Germinal center (tissue), 1 donor: ENCODE results near the gene ERRFI1.

ENCODE experiments used
- DNase-seq: peaks from one replicate; pipeline ENCODE4 v3.0.0; 2012; ENCODE audit warnings: mixed read lengths, low spot score

ERRFI1 gene

DNA sequence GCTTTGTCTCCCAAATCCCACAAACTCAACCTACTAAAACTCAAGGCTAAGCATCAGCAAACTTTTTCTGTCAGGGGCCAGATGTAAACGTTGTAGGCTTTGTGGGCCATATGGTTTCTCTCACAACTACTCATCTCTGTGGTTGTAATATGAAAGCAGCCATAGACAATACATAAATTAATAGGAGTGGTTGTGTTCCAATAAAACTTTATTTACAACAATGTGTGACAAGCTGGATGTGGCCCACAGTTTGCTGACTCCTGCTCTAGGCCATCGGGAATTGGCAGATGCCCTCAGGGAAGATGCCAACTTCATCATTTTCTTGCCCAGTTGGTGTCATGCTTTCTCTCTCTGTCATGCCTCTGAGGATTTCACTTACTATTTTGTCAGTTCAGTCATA, 17.5 kb upstream of the ERRFI1 start:
- no peak for DNase-seq

DNA sequence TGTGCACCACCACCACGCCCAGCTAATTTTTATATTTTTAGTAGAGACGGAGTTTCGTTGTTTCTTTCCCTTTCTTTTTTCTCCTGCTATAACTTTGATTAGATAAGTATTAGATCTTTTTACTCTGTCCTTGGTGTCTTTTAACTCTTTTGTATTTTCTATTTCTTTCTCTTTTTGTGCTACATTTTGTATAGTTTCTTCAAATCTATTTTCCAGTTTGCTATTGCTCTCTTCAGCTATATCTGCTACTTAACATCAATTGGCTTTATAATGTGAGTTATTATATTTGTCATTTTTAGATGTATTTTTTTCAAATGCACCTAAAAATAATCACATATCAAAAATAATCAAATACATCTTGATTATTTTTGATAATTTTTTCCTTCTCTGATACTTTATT, 16.0 kb upstream of the ERRFI1 start:
- DNase-seq: no peak

DNA sequence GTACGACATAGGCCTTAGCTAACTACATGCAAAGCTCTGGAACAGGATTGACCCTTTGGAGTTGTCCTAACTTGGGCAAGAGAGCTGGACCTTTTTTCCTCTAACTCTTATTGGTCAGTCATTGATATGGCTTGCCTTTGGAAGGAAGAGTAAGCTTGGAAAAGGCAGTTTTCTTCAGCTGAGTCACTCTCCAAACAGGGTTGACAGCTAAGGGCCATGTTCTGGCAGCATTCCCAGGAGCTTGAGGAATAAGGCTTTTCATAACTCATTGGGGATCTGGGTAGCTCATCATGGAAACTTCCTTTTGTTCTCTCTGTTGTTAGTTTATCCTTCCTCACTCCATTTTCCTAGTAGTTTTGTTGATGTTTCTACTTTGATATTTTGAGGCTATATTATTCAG, 14.5 kb upstream of the ERRFI1 start:
- DNase-seq: no peak

DNA sequence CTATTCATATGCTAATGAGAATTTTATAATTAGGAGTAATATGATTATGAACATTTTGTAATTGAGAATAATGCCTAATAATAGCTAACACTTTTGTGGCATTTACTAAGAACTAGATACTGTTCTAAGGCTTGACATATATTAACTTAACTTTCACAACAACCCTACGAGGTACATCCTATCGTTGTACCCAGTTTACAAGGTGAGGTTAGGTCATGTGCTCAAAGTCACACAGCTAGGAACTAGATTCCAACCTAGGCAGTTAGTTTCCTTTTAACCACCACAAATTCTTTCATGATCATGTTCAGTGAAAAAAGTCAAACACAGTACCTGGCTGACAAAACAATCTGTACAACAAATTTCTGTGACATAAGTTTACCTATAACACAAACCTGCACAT, 13.0 kb upstream of the ERRFI1 start:
- no peak for DNase-seq

DNA sequence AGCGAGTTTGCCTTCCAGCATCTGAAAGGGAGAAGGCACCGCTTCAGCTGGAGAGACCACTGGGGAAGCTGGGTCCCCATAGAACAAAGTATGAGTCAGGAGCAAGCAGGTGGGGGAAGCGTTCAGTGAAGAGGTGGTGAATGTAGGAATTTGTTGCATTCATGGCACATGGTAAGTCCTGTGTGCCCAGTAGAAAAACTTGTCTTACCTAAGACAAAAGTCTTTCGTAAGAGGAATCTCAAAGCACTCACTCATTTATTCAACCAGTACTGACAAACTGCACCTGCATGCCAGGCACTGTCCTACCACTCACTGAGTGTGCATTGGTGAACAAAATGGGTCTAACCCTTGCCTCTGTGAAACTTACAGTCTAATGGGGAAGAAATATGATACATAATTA, 9.2 kb upstream of the ERRFI1 start:
- DNase-seq: no peak

DNA sequence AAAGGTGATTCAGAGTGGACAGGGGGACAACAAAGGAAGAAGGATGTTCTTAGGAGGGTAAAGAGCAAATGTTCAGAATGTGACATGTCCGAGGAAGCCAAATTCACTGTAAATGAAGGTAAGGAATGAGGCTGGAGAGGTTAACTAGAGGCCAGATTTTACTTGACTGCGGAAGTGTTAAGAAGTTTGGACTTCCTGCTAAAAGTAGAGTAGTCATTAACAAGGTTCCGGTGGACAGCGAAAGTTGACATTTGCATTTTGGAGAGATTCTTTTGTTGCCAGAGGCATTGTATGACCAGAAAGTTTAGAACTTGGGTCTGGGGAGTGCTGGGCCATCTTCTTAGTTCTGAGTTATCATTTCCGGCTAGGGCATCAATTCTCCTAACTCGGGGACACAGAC, 7.2 kb upstream of the ERRFI1 start:
- DNase-seq: no peak

DNA sequence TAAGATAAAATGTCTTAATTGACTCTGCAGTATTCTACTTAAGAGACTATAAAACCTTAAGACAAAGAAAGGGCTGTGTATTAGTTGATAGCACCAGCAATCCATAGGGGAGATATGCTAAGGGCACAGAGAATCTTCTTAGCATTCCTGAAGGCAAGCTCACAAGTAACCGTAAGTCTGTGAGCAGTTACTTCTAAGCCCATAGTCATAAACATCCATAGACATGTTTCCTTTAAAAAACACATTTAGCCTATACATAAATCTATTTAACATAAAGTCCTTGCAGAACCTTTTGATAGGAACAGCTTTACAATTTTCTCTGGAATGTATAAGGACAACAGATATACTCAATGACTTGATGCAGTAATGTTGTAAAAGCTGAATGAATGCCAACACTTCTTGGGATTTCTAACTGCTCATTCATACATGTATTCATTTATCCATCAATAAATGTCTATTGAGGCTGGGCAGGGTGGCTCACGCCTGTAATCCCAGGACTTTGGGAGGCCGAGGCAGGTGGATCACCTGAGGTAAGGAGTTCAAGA, 6.3 kb upstream of the ERRFI1 start:
- DNase-seq: no peak

DNA sequence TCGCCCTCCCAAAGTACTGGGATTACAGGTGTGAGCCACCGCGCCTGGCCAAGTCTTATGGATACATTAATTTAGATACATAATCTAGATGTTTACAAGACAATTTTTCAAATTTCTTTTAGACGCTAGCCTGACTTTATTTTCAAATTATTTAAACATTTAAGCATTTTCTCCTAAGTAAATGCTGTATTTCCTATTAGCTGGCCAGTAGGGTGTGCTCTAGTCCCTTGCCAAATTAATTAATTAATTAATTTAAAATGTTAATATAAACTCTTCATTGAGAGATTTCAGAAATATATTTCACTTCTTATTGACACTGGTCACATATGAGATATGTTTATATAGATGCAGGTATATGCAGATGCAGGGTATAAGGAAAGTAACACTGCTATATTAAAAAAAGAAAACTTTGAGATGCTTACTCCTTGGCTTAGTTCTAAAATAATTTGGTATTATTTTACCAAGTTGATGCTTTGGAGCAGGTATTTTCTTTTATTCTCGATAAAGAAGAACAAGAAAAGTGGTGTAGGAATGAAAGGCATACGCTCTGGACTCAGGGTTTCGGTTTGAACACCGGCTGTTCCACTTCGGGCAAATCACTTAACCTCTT, 5.2 kb upstream of the ERRFI1 start:
- peak; percentile 20 for DNase-seq

DNA sequence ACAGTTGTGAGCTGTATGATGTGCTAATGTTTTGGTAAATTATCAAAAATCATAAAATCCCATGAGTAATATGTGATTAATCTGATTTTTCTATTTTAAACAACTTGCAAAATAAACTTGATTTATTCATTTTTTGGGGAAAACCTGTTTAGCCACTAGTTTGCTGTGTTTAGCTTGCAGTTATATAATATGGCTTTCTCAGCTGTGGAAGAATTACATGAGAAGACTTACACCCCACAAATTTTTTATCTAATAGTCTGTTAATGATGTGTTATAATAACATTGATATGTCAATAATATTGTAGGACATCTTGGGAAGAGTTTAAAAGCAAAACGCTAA, 2.4 kb upstream of the ERRFI1 start:
- no peak for DNase-seq

DNA sequence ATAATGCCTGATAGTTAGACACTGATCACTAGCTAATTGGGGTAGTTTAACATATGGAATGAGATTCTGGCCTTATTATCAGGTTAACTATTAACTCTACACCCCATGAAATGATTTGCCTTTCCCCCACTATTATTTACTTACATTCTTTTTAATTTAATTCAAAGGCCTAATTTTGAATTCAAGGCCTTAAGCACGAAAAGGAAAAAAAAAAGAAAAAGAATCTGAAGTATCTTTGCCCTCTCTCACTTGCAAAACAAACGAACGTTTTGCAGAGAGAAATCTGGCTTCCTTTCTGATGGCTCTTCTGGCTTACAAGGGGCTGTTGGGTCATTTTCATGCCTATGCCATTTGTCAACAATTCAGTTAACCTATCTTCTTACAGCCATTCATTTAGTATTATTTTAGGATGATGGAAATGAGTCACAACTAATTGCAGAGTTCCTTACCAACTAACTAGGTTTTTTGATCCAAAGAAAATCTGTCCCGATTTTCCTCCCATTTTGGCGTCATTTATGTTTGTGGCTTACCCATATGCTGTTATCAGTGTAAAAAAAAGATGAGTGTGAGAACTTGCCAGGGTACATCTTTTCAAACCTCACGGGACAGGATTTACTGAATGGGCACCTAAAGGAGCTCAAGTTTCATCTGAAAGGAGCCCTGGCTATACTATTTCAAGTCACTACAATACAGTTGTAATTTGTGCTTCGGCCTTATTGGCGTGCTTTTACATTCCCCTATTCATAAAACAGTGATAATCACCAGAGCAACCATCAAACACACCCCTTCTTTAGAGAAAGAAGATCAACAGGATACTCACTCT, 1.9 kb upstream of the ERRFI1 start:
- DNase-seq: no peak

DNA sequence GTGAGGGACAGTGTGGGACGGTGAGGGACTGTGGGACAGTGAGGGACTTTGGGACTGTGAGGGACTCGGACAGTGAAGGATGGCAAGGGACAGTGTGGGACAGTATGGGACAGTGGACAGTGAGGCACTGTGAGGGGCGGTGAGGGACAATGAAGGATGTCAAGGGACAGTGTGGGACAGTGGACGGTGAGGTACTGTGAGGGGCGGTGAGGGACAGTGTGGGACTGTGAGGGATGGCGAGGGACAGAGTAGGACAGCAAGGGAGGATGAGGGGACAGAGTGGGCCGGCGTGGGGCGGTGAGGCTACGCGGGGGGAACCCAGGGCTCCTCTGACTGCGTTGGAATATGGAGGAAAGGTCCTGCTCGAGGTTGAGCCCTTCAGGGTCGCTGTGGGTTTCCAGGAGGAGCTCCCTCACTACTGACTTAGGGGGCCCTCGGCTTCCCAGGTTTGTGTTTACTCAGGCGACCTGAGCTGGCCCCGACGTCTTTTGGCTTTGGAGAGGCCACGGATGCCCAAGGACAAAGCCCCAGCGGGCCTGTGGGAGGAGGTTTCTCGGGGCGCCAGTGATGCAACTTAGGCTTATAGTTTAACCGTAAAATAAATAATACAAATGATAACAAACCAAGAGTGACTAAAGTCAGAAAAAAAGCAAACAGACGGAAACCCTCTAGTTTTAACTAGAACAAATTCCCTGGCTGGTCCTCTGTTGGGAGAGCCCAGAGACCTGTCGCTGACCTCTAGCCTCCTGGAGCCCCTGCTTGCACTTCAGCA, 1.1 kb upstream of the ERRFI1 start:
- no peak for DNase-seq

DNA sequence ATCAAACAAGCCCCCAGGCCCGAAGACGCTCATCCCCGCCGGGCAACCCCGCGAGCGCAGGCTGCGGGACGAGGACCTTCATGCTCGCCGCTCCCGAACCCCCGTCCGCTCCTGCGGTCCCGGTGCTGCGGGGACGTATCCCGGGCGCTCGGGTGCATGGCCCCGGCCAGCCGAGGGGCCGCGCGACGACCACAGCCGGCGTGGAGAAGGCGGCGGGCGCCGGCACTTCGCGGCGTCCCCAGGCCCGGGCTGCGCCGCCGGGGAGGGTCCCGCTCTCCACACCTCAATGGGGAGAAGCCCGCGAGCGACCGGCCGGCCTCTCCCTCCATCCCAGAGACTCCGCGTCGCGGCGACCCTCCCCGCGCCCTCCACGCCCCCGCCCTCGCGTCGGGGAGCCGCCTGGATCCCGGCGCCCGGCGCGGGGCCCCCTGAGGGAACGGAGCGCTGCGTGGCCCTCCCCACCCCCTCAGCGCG, 401 bp downstream of the ERRFI1 start:
- DNase-seq: peak; percentile 10

DNA sequence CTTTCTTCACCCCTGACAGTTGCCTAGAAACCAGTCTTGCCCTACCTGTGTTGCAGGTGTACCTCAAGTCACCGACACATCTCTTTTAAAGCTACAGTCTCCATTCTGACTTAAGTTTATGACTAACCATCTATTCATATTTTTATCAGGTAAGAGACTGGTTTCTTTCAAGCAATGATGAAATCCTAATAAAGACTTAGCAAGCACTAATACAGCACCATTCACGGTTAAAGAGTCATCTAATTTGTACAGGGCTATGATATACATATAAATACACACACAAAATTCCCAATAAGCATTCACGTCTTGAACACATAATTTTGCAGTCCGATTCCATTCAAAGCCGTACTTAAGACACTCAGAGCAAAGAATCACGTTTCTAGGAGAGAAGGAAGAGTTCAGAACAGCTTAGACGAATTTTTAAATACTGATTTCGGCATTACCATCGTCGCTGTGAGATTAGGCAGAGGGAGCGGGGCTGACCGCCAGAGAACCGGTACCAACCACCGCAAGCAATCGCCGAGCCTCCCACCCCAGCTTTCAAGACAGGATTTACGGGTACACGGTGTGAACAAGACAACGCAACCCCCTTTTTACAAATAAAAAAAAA, 943 bp downstream of the ERRFI1 start:
- peak; percentile 6 for DNase-seq

DNA sequence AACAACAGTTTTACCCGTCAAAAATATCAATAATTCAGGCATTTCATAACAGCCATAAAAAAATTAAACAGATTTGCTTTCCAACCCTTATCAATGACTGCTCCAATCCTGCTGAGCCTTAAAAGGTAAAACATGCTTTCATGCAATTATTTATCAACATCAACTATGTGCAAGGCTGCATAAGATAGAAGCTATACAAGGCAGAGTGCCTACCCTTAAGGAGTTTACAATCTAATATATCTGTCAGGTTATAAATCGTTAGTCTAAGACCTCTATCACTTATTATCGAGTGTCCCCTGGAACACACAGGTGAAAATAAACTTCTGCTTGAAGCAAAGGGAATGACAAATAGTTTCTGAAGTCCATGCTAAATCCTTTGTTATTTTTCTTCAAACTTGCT, 1.8 kb downstream of the ERRFI1 start:
- DNase-seq: no peak

DNA sequence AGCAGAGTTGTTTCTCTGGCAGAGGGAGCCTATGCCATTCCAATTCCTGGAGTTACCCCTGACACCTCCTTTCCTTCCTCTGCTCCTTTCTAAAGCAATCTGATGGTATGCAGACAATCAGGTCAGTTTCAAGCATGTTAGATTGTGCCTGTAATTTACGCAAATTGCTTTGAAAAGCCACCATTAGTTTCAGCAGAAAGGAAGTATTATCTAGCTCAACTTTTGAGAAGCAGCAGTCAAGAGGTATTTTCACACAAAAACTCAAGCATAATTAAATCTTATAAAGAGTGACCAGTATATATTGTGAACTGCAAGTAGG, 2.2 kb downstream of the ERRFI1 start:
- DNase-seq: no peak

DNA sequence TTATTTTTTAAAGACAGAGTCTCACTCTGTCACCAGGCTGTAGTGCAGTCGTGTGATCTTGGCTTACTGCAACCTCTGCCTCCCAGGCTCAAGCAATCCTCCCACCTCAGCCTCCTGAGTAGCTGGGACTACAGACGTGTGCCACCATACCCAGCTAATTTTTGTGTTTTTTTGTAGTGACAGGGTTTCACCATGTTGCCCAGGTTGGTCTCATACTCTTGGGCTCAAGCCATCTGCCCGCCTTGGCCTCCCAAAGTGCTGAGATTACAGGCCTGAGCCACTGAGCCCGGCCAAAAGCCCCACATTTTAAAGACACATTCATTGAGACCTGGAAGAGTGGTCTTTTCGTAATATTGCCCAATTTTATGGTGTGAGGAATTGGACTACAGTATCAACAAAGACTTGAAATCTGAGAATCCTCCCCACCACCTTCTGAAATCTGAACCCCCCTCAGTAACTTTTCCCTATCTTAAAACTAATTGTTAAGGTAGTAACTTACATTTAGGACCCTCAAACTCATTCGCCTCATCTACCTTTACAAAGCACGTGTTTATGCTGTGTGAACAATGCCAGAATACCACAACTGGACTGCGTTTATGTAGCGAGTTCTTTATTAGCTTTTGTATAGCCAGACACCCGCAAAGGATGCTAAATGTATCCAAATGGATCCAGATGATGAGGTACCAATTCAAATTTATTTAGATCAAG, 2.7 kb downstream of the ERRFI1 start:
- DNase-seq: no peak

DNA sequence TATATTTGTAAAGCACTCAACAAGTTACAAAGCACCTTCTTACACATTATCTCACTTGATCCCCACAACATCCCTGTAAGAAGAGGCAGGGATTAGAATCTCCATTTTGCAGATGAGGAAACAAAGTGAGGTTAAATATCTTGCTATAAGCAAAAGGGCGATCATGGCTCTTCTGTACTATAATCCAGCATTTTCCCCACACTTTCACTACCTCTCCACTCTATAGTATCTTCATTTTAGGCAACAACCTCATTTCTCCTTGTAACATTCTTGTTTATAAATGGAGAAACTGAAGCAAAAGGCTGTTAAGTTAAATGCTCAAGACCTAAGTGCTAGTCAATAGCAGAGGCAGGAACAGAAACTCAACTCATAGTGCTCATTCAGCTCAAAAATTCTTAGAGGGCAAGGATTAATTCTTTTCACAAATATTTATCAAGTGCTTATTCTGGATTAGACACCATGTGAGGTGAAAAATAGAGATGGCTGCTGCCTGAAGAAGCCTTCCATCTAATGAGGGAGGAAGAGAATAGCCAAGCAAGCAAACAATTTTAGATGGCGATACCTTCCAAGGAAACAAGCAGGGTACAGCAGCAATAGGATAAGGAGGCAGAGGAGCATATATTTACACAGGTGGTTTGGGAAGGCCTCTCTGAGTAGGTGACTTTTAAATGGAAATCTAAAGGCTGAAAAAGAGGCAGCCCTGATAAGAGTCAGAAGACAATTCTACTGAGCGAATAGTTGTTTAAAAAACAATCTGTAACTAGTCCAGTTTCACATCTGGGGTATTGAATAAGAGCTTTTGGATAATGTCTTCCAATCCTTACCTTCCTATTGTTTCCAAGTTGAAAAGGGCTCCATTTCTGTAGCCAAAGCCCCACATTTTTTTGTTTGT, 3.5 kb downstream of the ERRFI1 start:
- DNase-seq: no peak

DNA sequence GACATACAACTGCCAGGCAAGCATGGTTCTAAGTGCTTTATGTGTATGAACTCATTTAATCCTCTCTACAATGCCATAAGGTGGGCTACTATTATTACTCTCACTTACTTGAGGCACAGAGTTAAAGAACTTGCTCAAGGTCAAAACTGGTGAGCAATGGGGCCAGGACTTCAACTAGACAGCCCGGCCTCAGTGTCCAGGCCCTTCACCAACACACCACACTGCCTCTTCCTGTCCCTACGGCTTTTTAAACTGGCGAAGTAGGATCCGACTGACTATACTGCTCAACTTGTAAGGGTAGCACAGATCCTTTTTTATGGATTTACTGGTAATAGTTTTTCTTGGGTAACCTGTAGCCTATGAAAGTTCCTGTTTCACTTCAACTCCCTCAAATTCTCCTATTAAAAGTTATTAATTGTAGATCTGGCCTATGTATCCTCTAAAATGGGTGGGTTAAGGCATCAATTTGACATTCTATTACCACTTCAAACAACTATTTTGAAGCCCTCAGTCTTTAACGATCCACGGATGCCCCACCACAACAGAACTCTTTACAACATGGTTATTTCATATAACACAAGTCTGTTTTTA, 4.3 kb downstream of the ERRFI1 start:
- no peak for DNase-seq

DNA sequence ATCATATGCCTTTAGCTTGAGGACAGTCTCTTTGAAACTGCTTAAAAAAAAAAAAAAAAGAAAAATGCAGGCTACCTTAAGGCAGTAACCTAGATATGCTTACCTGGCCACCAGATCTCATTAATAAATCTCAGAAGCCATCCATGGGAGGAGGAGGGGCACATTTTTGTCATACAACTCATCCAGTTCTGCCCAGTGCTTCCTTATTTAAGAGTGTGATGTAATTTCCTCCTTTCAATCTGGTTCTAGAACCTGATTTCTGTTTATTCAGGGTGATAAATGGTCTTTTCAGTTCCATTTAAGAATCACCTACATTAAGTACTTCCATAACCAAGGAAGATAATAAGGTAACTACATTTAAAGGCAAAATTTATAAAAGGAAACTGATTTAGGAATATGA, 6.1 kb downstream of the ERRFI1 start:
- DNase-seq: no peak

DNA sequence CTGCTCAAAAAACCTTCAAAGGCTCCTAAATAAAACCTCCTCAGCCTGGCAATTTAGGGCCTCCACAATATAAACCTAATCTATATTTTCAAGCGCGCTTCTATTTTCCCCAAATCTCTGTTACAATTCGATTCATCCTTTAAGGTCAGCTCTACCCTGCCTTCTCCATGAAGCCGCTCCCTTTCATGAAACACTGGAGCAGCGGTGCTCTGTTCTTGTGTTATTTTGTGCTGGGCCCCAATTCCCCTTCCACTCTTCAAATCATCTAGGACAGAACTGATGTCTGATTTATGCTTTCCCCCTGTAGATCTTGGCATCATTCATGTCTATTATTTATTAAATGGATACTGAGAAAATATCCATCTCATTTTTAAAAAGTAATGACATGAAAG, 6.9 kb downstream of the ERRFI1 start:
- no peak for DNase-seq
